IMR-90 (cell line): ENCODE results near the gene DNAJC7.

Experiments
- BHLHE40 ChIP-seq: fragments of 150-350 bp; IDR thresholded peaks from 2 replicates; pipeline ENCODE4 v1.6.1; 2016; ENCODE audit warnings: mild to moderate bottlenecking, low read depth, low read length
- CEBPB ChIP-seq: IDR thresholded peaks from 2 replicates; pipeline ENCODE4 v1.6.1; 2012; ENCODE audit warnings: low read depth, low read length, improper control_type of control experiment
- FOS ChIP-seq: fragments of 150-350 bp; IDR thresholded peaks from 2 replicates; pipeline ENCODE4 v1.6.1; 2016; ENCODE audit warnings: low read depth, low read length
- MAFK ChIP-seq: IDR thresholded peaks from 2 replicates; pipeline ENCODE4 v1.6.1; 2012; ENCODE audit warnings: low read depth, low read length, improper control_type of control experiment
- MAZ ChIP-seq: IDR thresholded peaks from 2 replicates; pipeline ENCODE4 v1.6.1; 2012; ENCODE audit warnings: low read depth, mild to moderate bottlenecking, low read length, improper control_type of control experiment, moderate library complexity, borderline replicate concordance
- MXI1 ChIP-seq: IDR thresholded peaks from 2 replicates; pipeline ENCODE4 v1.6.1; 2012; ENCODE audit warnings: low read depth, mild to moderate bottlenecking, low read length, moderate library complexity, borderline replicate concordance
- POLR2A ChIP-seq: IDR thresholded peaks from 2 replicates; pipeline ENCODE4 v1.6.1; 2012; ENCODE audit warnings: mild to moderate bottlenecking, low read depth, low read length
- RAD21 ChIP-seq: IDR thresholded peaks from 2 replicates; pipeline ENCODE4 v1.6.1; 2012; ENCODE audit warnings: low read length, improper control_type of control experiment
- RCOR1 ChIP-seq: IDR thresholded peaks from 2 replicates; pipeline ENCODE4 v1.6.1; 2012; ENCODE audit warnings: mild to moderate bottlenecking, low read length, improper control_type of control experiment; ENCODE audit not compliant: insufficient replicate concordance
- RFX5 ChIP-seq: IDR thresholded peaks from 2 replicates; pipeline ENCODE4 v1.8.0; 2012; ENCODE audit warnings: low read depth, mild to moderate bottlenecking, low read length, moderate library complexity
- SMC3 ChIP-seq: fragments of 150-350 bp; IDR thresholded peaks from 2 replicates; pipeline ENCODE4 v1.6.1; 2016; ENCODE audit warnings: low read depth, mild to moderate bottlenecking, antibody characterized with exemption, low read length, moderate library complexity
- USF2 ChIP-seq: fragments of 150-350 bp; IDR thresholded peaks from 2 replicates; pipeline ENCODE4 v1.6.1; 2017; ENCODE audit warnings: mild to moderate bottlenecking, antibody characterized with exemption, low read length, low read depth
- TF ChIP-seq, protein P1 (sequence below): conservative IDR thresholded peaks from 2 replicates; pipeline ENCODE4 v1.5.1; 2012; ENCODE audit warnings: mild to moderate bottlenecking, low read depth, low read length, improper control_type of control experiment
- TF ChIP-seq, protein P2 (sequence below): fragments of 150-350 bp; IDR thresholded peaks from 2 replicates; pipeline ENCODE4 v1.6.1; 2016; ENCODE audit warnings: low read depth, mild to moderate bottlenecking, low read length, moderate library complexity, borderline replicate concordance

DNA sequence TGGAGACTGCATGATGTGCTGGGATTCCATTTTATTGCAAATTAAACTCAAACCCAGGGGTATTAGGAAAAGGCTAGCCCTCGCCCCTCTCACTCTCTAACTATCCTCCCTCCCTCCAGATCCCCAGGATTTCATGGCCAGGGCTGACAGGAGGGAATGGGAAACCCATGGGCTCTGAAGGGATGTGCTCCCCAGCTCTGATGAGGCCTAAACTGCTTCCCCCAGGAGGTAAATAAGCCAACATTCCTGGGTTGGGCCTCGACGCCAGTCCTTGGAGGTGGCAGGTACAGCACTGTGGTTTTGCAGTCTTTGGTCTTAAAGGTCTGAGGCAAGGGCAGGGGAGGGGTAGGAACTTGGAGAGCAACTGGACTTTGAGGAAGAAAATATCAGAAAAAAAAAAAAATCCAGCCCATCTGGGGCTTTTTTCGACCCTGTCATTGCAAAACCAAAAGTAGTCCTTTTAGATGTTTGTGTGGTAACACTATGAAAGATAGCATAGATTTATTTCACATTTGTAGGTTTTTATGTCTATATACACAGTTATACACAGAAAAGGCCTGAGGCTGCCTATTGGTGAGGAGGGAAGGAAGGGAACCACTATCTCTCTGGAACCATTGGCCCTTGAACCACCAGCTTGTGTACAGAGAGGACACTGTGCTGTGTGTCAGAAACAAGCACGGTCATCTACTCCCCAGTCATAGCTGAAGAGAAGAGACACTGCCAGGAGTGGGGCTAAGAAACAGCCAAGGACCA, 21.2 kb upstream of the DNAJC7 start:
- TF ChIP-seq RAD21 (no peak), MAZ (no peak), MXI1 (no peak), RCOR1 (no peak), RFX5 (no peak), CEBPB (no peak), SMC3 (no peak), POLR2A (no peak), FOS (no peak), MAFK (no peak), BHLHE40 (no peak), USF2 (no peak)
- TF ChIP-seq, protein P1, sequence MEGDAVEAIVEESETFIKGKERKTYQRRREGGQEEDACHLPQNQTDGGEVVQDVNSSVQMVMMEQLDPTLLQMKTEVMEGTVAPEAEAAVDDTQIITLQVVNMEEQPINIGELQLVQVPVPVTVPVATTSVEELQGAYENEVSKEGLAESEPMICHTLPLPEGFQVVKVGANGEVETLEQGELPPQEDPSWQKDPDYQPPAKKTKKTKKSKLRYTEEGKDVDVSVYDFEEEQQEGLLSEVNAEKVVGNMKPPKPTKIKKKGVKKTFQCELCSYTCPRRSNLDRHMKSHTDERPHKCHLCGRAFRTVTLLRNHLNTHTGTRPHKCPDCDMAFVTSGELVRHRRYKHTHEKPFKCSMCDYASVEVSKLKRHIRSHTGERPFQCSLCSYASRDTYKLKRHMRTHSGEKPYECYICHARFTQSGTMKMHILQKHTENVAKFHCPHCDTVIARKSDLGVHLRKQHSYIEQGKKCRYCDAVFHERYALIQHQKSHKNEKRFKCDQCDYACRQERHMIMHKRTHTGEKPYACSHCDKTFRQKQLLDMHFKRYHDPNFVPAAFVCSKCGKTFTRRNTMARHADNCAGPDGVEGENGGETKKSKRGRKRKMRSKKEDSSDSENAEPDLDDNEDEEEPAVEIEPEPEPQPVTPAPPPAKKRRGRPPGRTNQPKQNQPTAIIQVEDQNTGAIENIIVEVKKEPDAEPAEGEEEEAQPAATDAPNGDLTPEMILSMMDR: no peak
- TF ChIP-seq, protein P2, sequence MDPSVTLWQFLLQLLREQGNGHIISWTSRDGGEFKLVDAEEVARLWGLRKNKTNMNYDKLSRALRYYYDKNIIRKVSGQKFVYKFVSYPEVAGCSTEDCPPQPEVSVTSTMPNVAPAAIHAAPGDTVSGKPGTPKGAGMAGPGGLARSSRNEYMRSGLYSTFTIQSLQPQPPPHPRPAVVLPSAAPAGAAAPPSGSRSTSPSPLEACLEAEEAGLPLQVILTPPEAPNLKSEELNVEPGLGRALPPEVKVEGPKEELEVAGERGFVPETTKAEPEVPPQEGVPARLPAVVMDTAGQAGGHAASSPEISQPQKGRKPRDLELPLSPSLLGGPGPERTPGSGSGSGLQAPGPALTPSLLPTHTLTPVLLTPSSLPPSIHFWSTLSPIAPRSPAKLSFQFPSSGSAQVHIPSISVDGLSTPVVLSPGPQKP: no peak
